Measurements from ENCODE around the gene ABO. TPM values are rescaled to one million over a fixed set of nuclear protein-coding genes. Genes with fewer than 3 reads are reported as not detected.

The ABO gene
- total and polyA plus RNA-seq, 9 of the 15 experiments (the other 6 are each of a cell fraction or from before 2014, with no cell fraction given): 5.0 to 21.9 (median 11.9) TPM

DNA sequence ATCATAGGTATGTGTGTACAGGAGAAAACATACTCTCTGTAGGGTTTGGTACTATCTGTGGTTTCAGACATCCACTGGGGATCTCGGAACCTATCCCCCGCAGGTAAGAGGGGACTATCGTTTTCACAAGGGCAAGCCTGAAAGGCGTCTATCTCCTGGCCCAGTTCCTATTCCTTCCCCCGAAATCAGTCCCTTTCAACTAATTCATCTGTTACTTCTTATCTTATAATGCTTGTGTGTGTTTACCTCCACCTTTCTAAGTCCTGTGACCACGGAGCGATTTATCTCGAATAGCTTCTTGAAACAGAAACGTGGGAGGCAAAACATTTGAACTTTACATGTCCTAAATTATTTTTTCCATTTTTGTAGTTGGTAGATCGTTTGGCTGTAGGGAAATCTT, 11.4 kb downstream of the ABO start (continued):
- TF ChIP-seq, protein P1, sequence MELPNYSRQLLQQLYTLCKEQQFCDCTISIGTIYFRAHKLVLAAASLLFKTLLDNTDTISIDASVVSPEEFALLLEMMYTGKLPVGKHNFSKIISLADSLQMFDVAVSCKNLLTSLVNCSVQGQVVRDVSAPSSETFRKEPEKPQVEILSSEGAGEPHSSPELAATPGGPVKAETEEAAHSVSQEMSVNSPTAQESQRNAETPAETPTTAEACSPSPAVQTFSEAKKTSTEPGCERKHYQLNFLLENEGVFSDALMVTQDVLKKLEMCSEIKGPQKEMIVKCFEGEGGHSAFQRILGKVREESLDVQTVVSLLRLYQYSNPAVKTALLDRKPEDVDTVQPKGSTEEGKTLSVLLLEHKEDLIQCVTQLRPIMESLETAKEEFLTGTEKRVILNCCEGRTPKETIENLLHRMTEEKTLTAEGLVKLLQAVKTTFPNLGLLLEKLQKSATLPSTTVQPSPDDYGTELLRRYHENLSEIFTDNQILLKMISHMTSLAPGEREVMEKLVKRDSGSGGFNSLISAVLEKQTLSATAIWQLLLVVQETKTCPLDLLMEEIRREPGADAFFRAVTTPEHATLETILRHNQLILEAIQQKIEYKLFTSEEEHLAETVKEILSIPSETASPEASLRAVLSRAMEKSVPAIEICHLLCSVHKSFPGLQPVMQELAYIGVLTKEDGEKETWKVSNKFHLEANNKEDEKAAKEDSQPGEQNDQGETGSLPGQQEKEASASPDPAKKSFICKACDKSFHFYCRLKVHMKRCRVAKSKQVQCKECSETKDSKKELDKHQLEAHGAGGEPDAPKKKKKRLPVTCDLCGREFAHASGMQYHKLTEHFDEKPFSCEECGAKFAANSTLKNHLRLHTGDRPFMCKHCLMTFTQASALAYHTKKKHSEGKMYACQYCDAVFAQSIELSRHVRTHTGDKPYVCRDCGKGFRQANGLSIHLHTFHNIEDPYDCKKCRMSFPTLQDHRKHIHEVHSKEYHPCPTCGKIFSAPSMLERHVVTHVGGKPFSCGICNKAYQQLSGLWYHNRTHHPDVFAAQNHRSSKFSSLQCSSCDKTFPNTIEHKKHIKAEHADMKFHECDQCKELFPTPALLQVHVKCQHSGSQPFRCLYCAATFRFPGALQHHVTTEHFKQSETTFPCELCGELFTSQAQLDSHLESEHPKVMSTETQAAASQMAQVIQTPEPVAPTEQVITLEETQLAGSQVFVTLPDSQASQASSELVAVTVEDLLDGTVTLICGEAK (IDR thresholded peaks at IDR 0.05): no peak
- TF ChIP-seq, protein P1 (CRISPR knock-in tag; IDR thresholded peaks at IDR 0.05): no peak
- TF ChIP-seq CEBPB (tag; IDR thresholded peaks at IDR 0.05): no peak
- TF ChIP-seq ZNF408 (CRISPR knock-in tag; IDR thresholded peaks at IDR 0.05; ENCODE audit: low read depth): no peak
- TF ChIP-seq, protein P2, sequence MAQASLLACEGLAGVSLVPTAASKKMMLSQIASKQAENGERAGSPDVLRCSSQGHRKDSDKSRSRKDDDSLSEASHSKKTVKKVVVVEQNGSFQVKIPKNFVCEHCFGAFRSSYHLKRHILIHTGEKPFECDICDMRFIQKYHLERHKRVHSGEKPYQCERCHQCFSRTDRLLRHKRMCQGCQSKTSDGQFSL (CRISPR knock-in tag; IDR thresholded peaks at IDR 0.05): no peak
- TF ChIP-seq, protein P2 (tag; IDR thresholded peaks at IDR 0.05): no peak
- TF ChIP-seq SOX6 (IDR thresholded peaks at IDR 0.05): peak; percentile 57; the same call in 1 of the 2 replicates
- TF ChIP-seq, protein P3, sequence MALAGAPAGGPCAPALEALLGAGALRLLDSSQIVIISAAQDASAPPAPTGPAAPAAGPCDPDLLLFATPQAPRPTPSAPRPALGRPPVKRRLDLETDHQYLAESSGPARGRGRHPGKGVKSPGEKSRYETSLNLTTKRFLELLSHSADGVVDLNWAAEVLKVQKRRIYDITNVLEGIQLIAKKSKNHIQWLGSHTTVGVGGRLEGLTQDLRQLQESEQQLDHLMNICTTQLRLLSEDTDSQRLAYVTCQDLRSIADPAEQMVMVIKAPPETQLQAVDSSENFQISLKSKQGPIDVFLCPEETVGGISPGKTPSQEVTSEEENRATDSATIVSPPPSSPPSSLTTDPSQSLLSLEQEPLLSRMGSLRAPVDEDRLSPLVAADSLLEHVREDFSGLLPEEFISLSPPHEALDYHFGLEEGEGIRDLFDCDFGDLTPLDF (CRISPR knock-in tag; IDR thresholded peaks at IDR 0.05): no peak
- TF ChIP-seq GABPB2 (CRISPR knock-in tag; conservative IDR thresholded peaks at IDR 0.05): no peak
- TF ChIP-seq ZNF140 (CRISPR knock-in tag; IDR thresholded peaks at IDR 0.05): no peak
- peak; percentile 83 for TF ChIP-seq NCOR1 (IDR thresholded peaks at IDR 0.05)
- TF ChIP-seq CXXC5 (CRISPR knock-in tag; IDR thresholded peaks at IDR 0.05): 0 out of 2 replicates have a peak, but pooled peaks have one; percentile 19
- TF ChIP-seq DEAF1 (CRISPR knock-in tag; IDR thresholded peaks at IDR 0.05): no peak
- TF ChIP-seq ZKSCAN3 (CRISPR knock-in tag; IDR thresholded peaks at IDR 0.05): no peak
- TF ChIP-seq ZNF764 (CRISPR knock-in tag; IDR thresholded peaks at IDR 0.05; ENCODE audit: low read depth): no peak
- peak; percentile 66 for TF ChIP-seq MTA2 (IDR thresholded peaks at IDR 0.05; ENCODE audit: low read depth)
- no peak for TF ChIP-seq MCM3 (IDR thresholded peaks at IDR 0.05)

Data from K562 (cell line).